DOHH2 (cell line): Measurements from ENCODE around the gene ZCCHC9.

Experiments used
- CTCF ChIP-seq: fragments of 200-600 bp; sonication (generic); IDR thresholded peaks from one replicate; pipeline ENCODE4 v1.5.1; 2014; ENCODE audit warnings: antibody characterized with exemption, mild to moderate bottlenecking, low read depth, low read length; ENCODE audit not compliant: poor library complexity, severe bottlenecking
- EZH2phosphoT487 ChIP-seq: fragments of 200-600 bp; sonication (generic); IDR thresholded peaks from 2 replicates; pipeline ENCODE4 v1.6.1; 2017; ENCODE audit warnings: borderline replicate concordance, mild to moderate bottlenecking, antibody characterized with exemption, low read length, moderate library complexity, mixed read lengths

- TF ChIP-seq CTCF (no peak), EZH2phosphoT487 (no peak)
Observed at GRCh38 chr5:81344736-81345135, 43.3 kb downstream of the ZCCHC9 start.
